Embryonic facial prominence (tissue), 1 donor: ENCODE data around the gene PCGF1.
"Not testable (repeated sequence)": the region's sequence is repeated elsewhere in the genome, so short reads cannot be mapped to it uniquely, and the experiment has no call there.

Source experiments
- DNase-seq: peaks from one replicate; pipeline ENCODE4 v3.0.0-alpha.2; 2016; ENCODE audit errors: extremely low spot score

PCGF1 gene

GRCh38 chr2:74499267-74499939 lies 8.1 kb downstream of the PCGF1 start, which contains the start of gene LBX2:
Gene LBX2 (minus strand): TSS chr2:74499603. CDS start chr2:74499537, 66 bp downstream.
- no peak for DNase-seq

- no peak for DNase-seq
Measured at GRCh38 chr2:74498500-74499266, 8.8 kb downstream of the PCGF1 start.

GRCh38 chr2:74497777-74498499 lies 9.6 kb downstream of the PCGF1 start:
- no peak for DNase-seq

- no peak for DNase-seq
Measured at GRCh38 chr2:74496997-74497776, 10.3 kb downstream of the PCGF1 start.

- DNase-seq = no peak
Measured at GRCh38 chr2:74495440-74495839, 12.1 kb downstream of the PCGF1 start.

- DNase-seq = no peak
Measured at GRCh38 chr2:74493546-74493945, 13.9 kb downstream of the PCGF1 start.

- no peak for DNase-seq
Measured at GRCh38 chr2:74491648-74492544, 15.6 kb downstream of the PCGF1 start.

GRCh38 chr2:74489906-74490305 lies 17.6 kb downstream of the PCGF1 start:
- DNase-seq = no peak

- DNase-seq = no peak
Measured at GRCh38 chr2:74488643-74489481, 18.6 kb downstream of the PCGF1 start.

- no peak for DNase-seq
Measured at GRCh38 chr2:74486141-74486540, 21.4 kb downstream of the PCGF1 start.

GRCh38 chr2:74483675-74484164 lies 23.8 kb downstream of the PCGF1 start:
- not testable (repeated sequence) for DNase-seq

- DNase-seq = peak; percentile 95
Measured at GRCh38 chr2:74482801-74483674, 24.5 kb downstream of the PCGF1 start, which contains the start of the genes CCDC142 and TTC31. Gene CCDC142 (minus strand): TSS chr2:74482998. CDS start chr2:74482837, 161 bp downstream. Gene TTC31 (plus strand): TSS chr2:74483081. CDS start chr2:74483096, 15 bp downstream.

GRCh38 chr2:74481961-74482800 lies 25.3 kb downstream of the PCGF1 start:
- DNase-seq = no peak

- DNase-seq = no peak
Measured at GRCh38 chr2:74481431-74481830, 26.1 kb downstream of the PCGF1 start.

GRCh38 chr2:74474899-74475298 lies 32.6 kb downstream of the PCGF1 start:
- DNase-seq = no peak

- DNase-seq = no peak
Measured at GRCh38 chr2:74474481-74474880, 33.0 kb downstream of the PCGF1 start.

- DNase-seq = no peak
Measured at GRCh38 chr2:74472945-74473258, 34.6 kb downstream of the PCGF1 start.
